ENCODE measurements around the gene HOOK2.
"Not testable (repeated sequence)": the region's sequence is repeated elsewhere in the genome, so short reads cannot be mapped to it uniquely, and the experiment has no call there.

The HOOK2 gene

GRCh38 chr19:12774588-12775555, at the start of gene HOOK2:
Gene HOOK2, minus strand, starts transcription at chr19:12775552. Its CDS starts 103 bp downstream, at chr19:12775449.
- peak; percentile 91 for DNase-seq (ENCODE audit: low spot score)

GRCh38 chr19:12821761-12822160, 46.4 kb upstream of the HOOK2 start:
- DNase-seq (ENCODE audit: low spot score), result peak; percentile 51

GRCh38 chr19:12817810-12818209, 42.5 kb upstream of the HOOK2 start:
- DNase-seq (ENCODE audit: low spot score), result not testable (repeated sequence)

- not testable (repeated sequence) for DNase-seq (ENCODE audit: low spot score)
Observed at GRCh38 chr19:12817188-12817587, 41.8 kb upstream of the HOOK2 start.

- DNase-seq (ENCODE audit: low spot score), result no peak
Observed at GRCh38 chr19:12815088-12815487, 39.7 kb upstream of the HOOK2 start.

GRCh38 chr19:12806242-12807081, 31.1 kb upstream of the HOOK2 start, which contains the start of gene RNASEH2A:
Gene RNASEH2A, plus strand, starts transcription at chr19:12806584. Its CDS starts 90 bp downstream, at chr19:12806674.
- peak; percentile 91 for DNase-seq (ENCODE audit: low spot score)

- DNase-seq (ENCODE audit: low spot score), result no peak
Observed at GRCh38 chr19:12804051-12804450, 28.7 kb upstream of the HOOK2 start.

- DNase-seq (ENCODE audit: low spot score), result no peak
Observed at GRCh38 chr19:12802267-12803106, 27.1 kb upstream of the HOOK2 start.

- peak; percentile 75 for DNase-seq (ENCODE audit: low spot score)
Observed at GRCh38 chr19:12801466-12802266, 26.3 kb upstream of the HOOK2 start, which contains the start of the genes PRDX2 and THSD8. Gene PRDX2, minus strand, starts transcription at chr19:12801800. Its CDS starts 539 bp downstream, at chr19:12801261. Gene THSD8, plus strand, starts transcription at chr19:12802069. Its CDS starts 3 bp downstream, at chr19:12802072.

- DNase-seq (ENCODE audit: low spot score), result peak; percentile 20
Observed at GRCh38 chr19:12800923-12801465, 25.6 kb upstream of the HOOK2 start.

GRCh38 chr19:12800466-12800770, 25.1 kb upstream of the HOOK2 start:
- no peak for DNase-seq (ENCODE audit: low spot score)

GRCh38 chr19:12799742-12800465, 24.6 kb upstream of the HOOK2 start:
- no peak for DNase-seq (ENCODE audit: low spot score)

- DNase-seq (ENCODE audit: low spot score), result not testable (repeated sequence)
Observed at GRCh38 chr19:12797607-12798006, 22.3 kb upstream of the HOOK2 start.

- DNase-seq (ENCODE audit: low spot score), result no peak
Observed at GRCh38 chr19:12797141-12797587, 21.8 kb upstream of the HOOK2 start.

- peak; percentile 84 for DNase-seq (ENCODE audit: low spot score)
Observed at GRCh38 chr19:12796146-12797071, 21.1 kb upstream of the HOOK2 start.

- DNase-seq (ENCODE audit: low spot score), result no peak
Observed at GRCh38 chr19:12794971-12795381, 19.6 kb upstream of the HOOK2 start.

- DNase-seq (ENCODE audit: low spot score), result peak; percentile 25
Observed at GRCh38 chr19:12794196-12794941, 19.0 kb upstream of the HOOK2 start.
